DMS153 treated with DMSO at 0.1 percent for 48 hours (cell line): ENCODE measurements around the gene HBS1L.

ENCODE experiments used
- DNase-seq: peaks from one replicate; lab custom pipeline; 2025; ENCODE audit not compliant: unreplicated experiment; lab: John Stamatoyannopoulos, UW

The HBS1L gene

DNA sequence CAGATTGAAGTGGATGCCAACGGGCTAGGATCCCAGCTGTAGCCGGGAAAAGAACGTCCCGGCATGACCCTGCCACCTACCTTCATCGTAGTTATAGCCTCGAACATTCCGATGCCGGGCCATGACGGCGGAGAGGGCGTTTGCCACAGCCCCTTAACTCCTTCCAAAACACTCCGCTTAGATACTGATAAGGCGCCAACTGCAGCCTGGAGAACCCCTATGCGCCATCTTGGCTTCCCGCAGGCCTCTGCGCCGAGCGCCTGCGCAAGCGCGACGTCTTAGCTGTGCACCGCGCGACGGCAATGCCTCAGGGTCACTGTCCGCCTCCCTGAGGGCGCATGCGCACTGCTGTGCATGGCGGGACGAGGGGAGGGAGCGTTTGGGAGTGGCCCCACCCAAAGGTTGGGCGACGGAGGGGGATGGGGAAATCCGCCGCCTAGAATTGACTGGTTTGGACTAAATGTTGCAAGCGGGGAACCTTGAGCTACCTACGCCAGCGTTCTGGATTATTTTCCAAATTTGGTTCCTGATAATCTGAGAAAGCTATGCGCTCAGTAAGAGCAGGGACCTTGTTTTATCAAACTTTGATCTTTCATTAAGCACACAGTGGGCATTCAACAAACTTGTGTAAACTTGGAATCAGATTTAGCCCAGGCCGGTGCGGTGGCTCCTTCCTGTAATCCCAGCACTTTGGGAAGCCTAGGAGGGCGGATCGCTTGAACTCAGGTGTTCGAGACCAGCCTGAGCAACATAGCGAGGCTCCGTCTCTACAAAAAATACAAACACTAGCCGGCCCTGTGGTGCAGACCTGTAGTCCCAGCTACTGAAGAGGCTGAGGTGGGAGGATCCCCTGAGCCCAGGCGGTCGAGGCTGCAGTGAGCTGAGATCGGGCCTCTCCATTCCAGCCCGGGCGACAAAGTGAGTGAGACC lies at the start of gene HBS1L:
Gene HBS1L (minus strand): TSS at position 254 of the 930 bp plus-strand sequence. CDS start 131 bp downstream, at position 123.
- DNase-seq: peak; percentile 92

DNA sequence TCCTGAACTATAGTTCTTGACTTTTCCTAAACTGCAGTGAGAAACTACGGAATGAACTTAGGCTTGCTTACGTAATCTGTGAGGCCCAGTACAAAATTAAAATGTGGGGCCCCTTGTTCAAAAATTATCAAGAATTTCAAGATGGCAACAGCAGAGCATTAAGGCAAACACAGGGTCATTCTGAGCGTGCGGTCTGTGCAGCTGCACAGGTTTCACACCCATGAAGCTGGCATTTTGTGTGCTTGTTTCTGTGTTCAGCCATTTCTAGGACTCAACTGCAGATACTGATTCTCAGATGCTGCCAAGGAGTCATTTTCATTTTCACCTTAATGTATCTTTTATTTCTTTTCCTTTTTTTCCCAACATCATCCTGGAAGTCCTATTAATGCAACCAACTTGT lies 49.6 kb upstream of the HBS1L start:
- no peak for DNase-seq

DNA sequence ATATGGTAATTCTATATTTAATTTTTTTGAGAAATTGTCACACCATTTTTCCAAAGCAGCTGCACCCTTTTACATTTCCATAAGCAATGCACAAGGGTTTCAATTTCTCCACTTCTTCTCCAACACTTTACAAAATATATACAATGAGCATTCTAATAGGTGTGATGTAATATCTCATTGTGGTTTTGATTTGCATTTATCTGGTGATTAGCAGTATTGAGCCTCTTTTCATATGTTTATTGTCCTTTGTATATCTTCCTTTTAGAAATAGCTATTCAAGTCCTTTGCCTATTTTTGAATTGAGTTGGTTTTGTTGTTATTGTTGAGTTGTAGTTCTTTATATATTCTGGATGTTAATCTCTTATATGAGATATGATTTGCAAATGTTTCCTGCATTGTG lies 47.6 kb upstream of the HBS1L start:
- DNase-seq: no peak

DNA sequence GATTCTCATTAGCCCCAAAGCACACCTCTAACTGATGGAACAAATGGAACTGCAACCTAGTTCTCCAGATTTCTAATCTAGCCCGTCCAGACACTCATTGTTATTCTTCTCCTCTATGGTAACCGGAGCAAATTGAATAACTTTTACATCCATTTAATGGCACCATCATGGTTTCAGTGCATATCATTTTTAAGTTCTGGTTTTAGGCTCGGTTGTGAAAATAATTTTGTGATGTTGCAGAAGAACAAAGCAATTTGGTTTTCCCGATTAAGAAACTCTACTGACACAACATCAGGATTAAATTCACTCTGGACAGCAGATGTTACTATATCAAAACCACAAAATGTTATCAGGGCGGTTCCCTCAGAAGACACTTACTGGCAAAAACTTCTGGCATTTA lies 42.5 kb upstream of the HBS1L start:
- DNase-seq: no peak

DNA sequence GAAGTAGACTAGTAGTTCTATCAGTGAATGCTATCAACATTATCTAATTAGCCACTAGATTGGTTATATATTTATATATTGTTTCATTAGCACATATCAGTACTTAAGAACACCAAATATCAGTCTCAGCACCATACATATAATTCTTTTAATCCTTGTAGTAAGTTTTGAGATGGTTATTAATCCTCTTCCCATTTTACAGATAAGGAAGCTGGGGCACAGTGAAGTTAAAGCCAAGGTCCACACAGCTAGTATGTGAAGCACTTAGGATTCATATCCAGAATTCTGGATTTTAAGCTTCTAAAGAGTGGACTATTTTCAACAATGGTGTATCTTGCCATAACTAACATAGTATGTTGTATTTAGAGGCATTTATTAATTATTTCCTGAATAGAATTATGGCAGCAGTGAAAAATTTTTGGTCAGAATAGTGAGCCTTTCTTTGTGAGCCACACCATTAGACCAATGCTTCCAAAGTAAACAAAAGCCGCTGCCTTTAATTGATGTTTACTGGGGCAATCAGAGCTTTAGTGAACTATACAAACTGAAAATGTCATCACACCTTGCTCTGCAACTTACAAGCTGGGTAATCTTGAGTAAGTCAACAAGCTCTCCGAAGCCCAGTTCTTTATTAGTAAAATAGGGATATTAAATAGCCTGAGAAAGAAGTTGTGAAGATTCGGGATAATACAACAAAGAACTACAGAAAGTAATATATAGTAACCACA lies 41.9 kb upstream of the HBS1L start:
- DNase-seq: no peak

DNA sequence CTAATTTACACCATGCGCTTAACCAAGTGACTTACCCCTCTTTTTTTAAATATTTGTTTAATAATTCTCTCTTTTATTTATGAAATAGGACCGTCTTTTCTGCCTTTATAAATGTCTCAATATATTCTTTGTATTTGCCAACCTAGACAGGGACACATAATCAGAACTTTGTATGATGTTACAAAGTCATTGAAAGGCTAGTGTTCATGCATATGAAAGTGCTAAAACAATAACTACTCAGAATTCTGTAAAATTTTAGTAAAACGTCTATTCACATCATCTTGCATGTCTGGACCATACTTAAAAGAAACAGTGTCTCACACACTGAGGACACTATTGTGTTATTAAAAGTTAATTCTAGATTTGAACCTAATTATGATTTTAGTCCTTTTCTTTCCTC lies 41.1 kb upstream of the HBS1L start:
- no peak for DNase-seq

DNA sequence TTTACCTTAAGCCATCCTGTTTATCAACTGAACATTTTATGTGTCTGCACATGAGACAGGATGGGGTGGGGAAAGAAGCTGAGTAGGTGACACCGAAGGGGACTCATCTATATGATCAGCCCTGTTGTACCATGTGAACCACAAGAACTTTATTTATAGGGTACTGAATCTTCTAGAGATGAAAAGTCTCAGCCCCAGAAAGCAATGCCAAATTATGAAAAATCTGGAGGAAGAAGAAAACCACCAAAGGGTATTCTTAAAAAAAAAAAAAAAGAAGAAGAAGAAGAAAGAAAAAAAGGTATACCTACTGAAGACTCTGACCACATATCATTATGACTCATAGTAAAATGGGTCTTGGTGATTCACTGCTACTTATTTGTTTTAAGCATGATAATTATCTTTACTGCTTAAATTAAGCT lies 39.8 kb upstream of the HBS1L start:
- DNase-seq: no peak

DNA sequence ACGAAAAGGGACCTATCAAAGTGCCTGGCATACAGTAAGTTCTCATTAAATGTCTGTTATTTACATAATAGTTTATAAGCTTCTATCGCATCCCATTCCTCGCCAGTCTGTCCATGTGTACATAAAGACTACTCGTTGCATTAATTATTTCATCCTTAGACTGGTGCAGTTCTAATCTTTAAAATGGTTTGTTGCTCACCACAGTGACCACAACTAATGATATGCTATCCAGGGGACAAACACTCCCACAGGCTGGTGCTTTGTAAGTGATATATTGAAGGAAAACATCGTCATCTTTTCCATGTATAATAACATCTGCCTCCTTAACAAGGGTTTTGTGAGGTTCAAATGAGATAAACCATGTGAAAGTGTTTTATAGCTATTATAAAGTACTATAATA lies 39.0 kb upstream of the HBS1L start:
- DNase-seq: no peak

DNA sequence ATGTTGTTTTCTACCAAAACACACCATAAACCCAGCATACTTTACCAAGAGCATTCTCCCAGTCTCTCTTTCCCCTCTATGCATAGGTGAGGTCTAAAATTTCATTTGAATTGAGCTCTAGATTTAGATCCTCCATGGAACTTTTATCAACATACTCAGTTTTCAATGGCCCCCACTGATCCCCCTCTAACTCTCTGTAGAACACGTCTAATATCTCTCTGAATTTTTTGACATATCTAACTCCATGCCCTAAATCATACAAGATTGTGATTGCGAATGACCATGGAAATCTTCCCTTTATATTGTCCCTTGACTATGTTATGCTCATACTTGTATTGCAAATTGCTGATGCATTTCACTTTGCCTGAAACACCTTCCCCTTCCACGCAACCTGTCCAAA lies 38.1 kb upstream of the HBS1L start:
- DNase-seq: no peak

DNA sequence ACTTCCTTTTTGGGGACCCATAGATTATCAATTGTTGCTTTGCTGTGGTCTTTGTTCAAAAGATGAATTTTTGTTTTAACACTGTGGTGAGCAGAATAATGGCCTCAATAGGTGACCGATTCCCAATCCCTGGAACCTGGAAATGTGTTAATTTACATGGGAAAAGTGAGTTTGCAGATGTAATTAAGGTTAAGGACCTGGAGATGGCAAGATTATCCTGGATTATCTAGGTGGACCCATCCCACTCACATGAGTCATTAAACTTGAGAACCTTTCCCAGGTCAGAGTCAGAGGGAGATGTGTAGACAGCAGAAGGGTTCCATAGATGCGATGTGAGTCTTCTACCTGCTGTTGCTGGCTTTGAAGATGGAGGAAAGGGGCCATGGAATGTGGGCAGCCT lies 36.2 kb upstream of the HBS1L start:
- DNase-seq: no peak

DNA sequence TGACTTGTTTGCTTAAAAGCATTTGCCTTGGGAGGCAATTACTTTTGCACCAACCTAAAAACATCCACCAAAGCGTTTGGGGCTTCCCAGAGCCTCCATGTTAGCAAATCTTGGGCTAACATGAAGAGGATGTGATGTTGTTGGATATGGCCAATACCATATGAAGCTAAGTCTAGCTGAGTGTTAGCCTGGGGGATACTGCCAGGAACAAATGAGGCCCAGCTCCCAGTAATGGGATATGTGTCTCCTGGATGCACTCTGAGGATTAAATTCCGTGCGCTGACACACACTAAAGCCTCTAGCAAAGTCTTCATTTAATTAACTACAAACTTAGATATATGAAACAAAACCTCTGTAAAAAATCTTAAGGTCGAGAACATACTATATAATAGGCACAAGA lies 35.3 kb upstream of the HBS1L start:
- DNase-seq: no peak

DNA sequence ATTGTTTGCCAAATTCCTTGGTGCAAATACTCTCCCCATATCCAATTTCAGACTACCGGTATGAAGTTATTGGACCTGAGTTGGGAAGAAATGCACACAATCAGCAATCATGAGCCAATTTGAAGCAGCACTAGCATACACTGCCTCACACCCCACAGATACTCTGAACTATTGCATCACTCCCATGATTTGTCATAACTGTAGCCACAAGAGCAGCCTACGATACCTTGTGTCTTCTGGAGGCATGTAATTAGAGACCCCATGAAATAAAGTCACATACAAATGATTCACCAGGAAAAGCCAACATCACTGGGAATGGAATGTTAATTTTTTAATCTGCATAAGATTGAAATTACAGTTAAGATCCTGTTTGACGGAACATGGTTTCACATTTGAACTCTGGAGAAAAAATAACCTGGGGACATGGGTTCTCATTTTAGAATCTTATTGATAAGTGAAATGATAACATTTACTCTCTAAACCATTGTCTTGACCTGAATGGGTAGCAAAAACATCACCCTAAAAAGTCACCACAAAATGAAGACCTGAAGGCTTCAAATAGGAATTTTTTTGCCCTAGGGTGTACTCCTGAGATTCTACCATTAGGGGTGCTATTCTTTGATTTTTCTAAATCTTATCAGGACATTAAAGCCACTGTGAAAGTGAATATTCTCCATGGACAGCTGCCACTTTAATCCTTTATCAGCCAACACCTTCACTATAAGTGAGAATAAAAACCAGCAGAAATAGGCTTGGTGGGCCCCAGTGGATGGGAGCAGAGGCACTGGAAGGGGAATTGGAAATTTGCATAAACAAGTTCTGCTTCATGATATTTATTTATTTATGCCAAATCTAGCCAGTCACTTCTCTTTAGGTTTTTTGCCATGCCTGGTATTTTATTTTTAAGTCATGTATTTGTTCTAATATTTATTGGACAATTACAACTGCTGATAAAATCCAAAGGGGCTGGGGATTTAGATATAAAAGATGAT lies 34.5 kb upstream of the HBS1L start:
- DNase-seq: no peak

DNA sequence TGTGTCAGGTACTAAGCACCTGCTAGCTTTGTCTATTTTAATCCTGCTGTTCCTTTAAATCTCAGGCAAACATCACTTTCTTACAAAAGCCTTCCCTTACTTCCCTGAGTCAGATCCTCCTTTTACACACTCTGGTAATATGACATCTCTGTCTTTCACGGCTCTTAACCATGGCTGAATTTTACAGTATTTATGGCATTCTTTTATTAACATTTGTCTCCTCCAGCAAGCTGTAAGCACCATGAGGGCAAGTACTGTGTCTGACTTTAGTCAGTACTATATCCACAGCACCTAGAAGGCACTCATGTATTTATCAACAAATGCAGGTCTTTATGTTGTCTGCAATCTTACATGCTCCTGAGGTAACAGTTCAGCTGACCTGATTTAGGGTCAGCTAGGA lies 33.7 kb upstream of the HBS1L start:
- DNase-seq: no peak

DNA sequence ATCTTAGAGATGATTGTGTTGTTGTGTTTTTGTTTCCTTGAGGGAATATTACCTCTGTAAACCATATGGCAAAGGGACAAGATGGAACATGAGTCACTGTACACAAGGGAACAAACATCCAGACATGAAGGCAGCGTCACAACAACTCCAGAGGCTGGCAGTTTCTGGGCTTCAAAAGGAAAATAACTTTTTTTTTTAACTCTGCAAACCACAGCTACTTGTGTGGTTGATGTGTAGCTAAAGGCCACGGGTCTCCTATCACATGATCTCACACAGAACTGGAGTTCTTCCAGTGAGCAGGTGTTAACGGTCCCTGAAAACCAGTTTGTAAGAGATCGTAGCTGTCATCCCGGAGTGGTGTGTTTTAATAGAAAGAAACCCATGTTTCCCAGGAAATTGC lies 33.2 kb upstream of the HBS1L start:
- no peak for DNase-seq

DNA sequence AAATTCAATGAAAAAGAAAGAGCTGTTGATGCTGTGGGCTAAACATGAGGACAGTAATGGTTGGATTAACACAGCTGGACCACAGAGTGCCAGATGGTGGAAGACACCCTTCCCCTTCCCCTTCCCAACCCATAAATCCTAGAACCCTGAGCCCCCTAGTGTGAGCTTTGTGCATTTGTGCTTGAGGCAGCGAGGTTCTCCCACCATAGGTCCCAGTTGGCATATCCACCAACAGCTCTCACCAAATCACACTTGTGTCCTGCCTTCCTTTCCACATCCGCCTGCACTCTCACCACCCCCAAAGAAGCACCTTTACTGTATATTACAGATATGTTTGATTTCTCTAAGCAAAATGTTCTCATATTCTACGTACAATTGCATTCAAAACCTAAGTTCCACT lies 32.8 kb upstream of the HBS1L start:
- DNase-seq: no peak

DNA sequence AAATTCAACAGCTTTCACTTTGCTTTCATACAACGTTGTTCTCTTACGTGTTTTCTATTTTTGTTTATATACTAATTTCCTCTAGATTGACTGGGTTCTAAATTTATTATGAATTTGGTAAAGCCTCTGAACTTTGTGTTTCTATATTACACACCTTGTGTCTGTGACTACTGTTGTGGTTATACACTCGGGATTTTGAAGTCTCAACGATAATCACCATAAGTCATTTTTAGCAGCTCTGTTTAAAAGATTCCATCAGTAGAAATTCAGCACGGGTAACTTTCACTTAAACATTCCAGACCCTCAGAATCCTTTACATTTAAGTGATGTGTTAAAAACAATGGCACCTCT lies 31.8 kb upstream of the HBS1L start:
- no peak for DNase-seq

DNA sequence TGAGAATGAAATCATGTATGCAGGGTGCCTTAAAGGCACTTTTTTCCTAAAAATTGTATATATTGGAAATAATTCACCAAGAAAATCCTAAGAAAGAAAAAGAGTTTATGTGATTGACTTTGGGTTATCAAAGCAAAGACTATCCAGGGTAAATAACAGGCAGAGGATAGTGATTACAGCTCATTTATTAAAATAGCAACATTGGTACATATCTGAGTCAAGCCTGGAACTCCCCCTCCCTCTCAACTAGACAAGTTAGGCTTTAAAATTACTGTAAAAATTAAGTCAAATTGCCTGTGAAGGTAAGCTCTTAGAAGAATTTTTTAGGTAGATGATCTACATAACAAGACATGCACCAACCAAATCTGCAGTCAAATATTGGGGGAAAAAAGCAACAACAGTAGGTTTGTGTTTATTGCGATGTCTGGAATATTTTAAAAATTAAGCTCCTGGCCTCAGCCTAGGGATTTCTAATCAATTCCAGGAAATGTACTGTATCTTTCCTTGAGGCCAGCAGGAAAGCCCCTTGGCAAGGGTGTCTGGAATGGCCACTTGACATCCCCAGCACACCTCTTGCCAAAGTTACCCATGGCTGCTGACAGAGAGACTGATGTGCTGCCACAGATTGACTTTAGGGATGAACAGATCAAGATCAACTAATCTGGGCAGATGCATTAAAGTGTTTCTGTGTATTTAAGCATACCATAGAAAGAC lies 31.2 kb upstream of the HBS1L start:
- DNase-seq: no peak

DNA sequence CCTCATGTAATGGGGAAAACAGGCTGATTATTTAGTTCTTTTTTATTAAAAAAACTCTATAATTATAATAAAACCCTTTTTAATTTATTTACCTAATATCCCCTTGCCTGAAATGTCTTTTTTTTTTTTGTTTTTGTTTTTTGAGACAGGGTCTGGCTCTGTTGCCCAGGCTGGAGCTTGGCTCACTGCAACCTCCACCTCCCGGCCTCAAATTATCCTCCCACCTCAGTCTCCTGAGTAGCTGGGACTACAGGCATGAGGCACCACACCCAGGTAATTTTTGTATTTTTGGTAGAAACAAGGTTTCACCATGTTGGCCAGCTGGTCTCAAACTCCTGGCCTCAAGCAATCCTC lies 30.3 kb upstream of the HBS1L start:
- DNase-seq: no peak

DNA sequence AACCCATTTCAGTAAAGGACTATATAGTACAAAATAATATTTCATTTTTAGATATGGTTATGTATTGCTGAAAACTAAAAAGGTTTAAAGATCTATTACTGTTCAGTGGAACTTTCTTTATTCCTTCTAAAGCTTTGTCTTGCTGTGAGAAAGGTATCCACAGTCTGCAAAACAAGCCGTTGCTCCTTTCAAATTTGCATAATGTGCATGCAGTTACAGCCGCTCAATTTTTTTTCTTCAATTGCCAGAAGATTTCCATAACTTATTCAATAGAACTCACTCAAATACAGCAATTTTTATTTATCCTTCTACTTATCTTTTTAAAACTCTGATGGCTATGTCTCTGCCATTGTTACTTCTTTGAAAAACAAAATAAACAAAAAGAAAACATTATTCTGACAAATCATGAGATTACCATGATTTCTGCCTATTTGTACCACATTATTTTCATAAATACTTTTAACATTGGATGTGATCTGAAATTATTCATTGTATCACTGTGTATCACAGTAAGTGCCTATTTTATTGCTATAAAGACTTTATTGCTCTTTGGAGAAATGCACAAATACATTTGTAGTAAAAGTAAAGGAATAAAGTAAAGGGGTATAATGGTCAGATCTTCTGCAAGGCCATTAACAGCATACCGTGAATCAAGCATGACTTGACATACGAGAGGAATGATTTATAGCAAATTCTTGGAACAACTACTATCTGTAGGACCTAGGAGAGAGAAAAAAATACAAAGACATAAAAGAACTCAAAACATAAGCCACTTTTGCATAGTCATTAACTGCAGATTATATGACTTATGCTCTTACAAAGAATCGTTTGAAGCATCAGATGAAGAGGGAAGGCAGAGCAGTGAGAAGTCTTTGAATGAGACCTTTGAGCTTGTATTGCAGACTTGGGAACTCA lies 29.6 kb upstream of the HBS1L start:
- DNase-seq: no peak

DNA sequence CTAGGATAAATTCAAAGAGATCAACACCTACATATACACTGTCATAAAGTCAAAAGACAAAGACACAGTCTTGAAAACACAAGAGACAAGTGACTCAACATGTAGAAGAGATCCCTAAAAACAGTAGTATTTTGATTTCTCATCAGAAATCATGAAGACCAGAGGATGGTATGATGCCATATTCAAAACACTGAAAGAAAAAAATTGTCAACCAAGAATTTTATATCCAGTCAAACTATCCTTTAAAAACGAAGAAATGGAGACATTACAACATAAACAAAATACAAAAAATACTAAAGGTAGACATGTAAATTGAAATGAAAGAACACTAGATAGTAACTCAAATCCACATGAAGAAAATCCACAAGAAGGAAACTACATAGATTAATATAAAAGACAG lies 27.3 kb upstream of the HBS1L start:
- no peak for DNase-seq
